ENCODE results near the gene TDG. TPM values are rescaled to one million over a fixed set of nuclear protein-coding genes. Genes with fewer than 3 reads are reported as not detected.

TDG gene
- total and polyA plus RNA-seq, 4 donors: 5.0 to 18.7 (median 11.8) TPM

- TF ChIP-seq, protein P1, sequence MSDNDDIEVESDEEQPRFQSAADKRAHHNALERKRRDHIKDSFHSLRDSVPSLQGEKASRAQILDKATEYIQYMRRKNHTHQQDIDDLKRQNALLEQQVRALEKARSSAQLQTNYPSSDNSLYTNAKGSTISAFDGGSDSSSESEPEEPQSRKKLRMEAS (IDR thresholded peaks at IDR 0.05): no peak
- TF ChIP-seq EGR1 (IDR thresholded peaks at IDR 0.05; ENCODE audit: low read depth in 2 of 2) (no peak), JUND (IDR thresholded peaks at IDR 0.05) (no peak), HNF4A (conservative IDR thresholded peaks at IDR 0.05) (no peak), ZBTB33 (IDR thresholded peaks at IDR 0.05) (no peak), HNF4G (IDR thresholded peaks at IDR 0.05) (no peak), YY1 (IDR thresholded peaks at IDR 0.05) (no peak), SP1 (IDR thresholded peaks at IDR 0.05) (no peak), RAD21 (IDR thresholded peaks at IDR 0.05) (no peak), GABPA (IDR thresholded peaks at IDR 0.05 in 1 of 2, conservative IDR thresholded peaks at IDR 0.05 in 1 of 2) (no peak), CTCF (IDR thresholded peaks at IDR 0.05; ENCODE audit: low read depth, low read length, missing input control) (no peak), FOXA1 (IDR thresholded peaks at IDR 0.05) (no peak), FOXA2 (IDR thresholded peaks at IDR 0.05) (no peak), RXRA (IDR thresholded peaks at IDR 0.05) (no peak), NR2F2 (IDR thresholded peaks at IDR 0.05) (no peak), ATF3 (IDR thresholded peaks at IDR 0.05) (no peak), TAF1 (conservative IDR thresholded peaks at IDR 0.05) (no peak)
- TF ChIP-seq, protein P2, sequence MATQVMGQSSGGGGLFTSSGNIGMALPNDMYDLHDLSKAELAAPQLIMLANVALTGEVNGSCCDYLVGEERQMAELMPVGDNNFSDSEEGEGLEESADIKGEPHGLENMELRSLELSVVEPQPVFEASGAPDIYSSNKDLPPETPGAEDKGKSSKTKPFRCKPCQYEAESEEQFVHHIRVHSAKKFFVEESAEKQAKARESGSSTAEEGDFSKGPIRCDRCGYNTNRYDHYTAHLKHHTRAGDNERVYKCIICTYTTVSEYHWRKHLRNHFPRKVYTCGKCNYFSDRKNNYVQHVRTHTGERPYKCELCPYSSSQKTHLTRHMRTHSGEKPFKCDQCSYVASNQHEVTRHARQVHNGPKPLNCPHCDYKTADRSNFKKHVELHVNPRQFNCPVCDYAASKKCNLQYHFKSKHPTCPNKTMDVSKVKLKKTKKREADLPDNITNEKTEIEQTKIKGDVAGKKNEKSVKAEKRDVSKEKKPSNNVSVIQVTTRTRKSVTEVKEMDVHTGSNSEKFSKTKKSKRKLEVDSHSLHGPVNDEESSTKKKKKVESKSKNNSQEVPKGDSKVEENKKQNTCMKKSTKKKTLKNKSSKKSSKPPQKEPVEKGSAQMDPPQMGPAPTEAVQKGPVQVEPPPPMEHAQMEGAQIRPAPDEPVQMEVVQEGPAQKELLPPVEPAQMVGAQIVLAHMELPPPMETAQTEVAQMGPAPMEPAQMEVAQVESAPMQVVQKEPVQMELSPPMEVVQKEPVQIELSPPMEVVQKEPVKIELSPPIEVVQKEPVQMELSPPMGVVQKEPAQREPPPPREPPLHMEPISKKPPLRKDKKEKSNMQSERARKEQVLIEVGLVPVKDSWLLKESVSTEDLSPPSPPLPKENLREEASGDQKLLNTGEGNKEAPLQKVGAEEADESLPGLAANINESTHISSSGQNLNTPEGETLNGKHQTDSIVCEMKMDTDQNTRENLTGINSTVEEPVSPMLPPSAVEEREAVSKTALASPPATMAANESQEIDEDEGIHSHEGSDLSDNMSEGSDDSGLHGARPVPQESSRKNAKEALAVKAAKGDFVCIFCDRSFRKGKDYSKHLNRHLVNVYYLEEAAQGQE (IDR thresholded peaks at IDR 0.05): no peak
- no peaks in the 10 kb centered on the region for H3K9me3 ChIP-seq (ENCODE audit: control insufficient read depth in 4 of 4, low read length in 3 of 4)
- H3K4me3 ChIP-seq (ENCODE audit: low read depth in 1 of 3, low read length in 3 of 3): no peak overlapping the region
- H3K9ac ChIP-seq (ENCODE audit: low read depth in 1 of 2, low read length in 2 of 2): no peak overlapping the region
- no peak for DNase-seq (ENCODE audit: low spot score)
- H3K27me3 ChIP-seq (ENCODE audit: control insufficient read depth in 4 of 4, insufficient read depth in 4 of 4, low read length in 3 of 4): no peaks in the 10 kb centered on the region
- peaks cover 0 to 5% (median 3%) of the 10 kb centered on the region in 4 donors for H3K36me3 ChIP-seq (ENCODE audit: control insufficient read depth in 4 of 4, insufficient read depth in 3 of 4, low read depth in 1 of 4, low read length in 3 of 4)
- H3K4me1 ChIP-seq (ENCODE audit: control insufficient read depth in 4 of 4, insufficient read depth in 4 of 4, low read length in 3 of 4): peaks cover 5 to 16% (median 15%) of the 10 kb centered on the region in 4 donors
- WGBS: 57% methylated on average over 1 of the region's 1 CpG
- no peak overlapping the region for H3K27ac ChIP-seq (ENCODE audit: low read depth in 1 of 2, low read length in 2 of 2)
Observed at GRCh38 chr12:103958621-103959020, 7.1 kb upstream of the TDG start.

Data from liver (tissue), 9 donors.